Measurements from ENCODE around the gene LY6G5C. TPM values are rescaled to one million over a fixed set of nuclear protein-coding genes. Genes with fewer than 3 reads are reported as not detected.

LY6G5C gene
- total RNA-seq, 3 donors from 2014 or later = 0.33 to 1.9 (median 0.64) TPM

- no peak overlapping the region for H3K27ac ChIP-seq
- no peaks in the 10 kb centered on the region for H3K4me1 ChIP-seq
- H3K36me3 ChIP-seq = peaks cover 34% of the 10 kb centered on the region
- H3K4me3 ChIP-seq = no peak overlapping the region
- intact Hi-C loops (cut with DNase I; ENCODE audit: low total_unique reads) = no loop called here
- no peaks in the 10 kb centered on the region for H3K27me3 ChIP-seq
- no peaks in the 10 kb centered on the region for H3K9me3 ChIP-seq
- no peak for TF ChIP-seq POLR2A (IDR thresholded peaks at IDR 0.05)
- TF ChIP-seq POLR2AphosphoS5 (IDR thresholded peaks at IDR 0.05) = no peak
- no peak for TF ChIP-seq CTCF (IDR thresholded peaks at IDR 0.05)
- no peak for DNase-seq (ENCODE audit: low spot score in 2 of 2)
Measured at GRCh38 chr6:31639449-31639861, 41.4 kb downstream of the LY6G5C start.

DNA sequence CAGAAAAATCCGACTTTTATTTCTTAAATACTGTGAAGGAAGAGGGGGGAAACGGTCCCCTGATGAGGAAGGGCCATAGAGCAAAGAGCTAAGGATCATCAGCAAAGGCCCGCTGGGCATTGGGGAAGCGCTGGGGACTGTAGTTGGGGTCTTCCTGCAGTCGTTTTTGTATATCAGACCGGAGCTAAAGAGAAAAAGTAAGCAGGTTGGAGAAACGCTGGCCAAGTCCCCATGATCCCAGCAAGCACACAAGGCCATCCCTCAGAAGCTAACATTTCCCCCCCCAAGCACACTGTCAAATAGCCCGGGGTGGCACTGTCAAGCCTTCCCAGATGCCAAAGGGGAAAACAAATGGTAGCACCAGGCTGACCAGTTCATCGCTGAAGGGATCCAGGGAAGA lies 41.8 kb downstream of the LY6G5C start:
- Histone ChIP-seq H3K9me3 (no peaks in the 10 kb centered on the region), H3K36me3 (peaks cover 30% of the 10 kb centered on the region), H3K27me3 (no peaks in the 10 kb centered on the region), H3K27ac (no peak overlapping the region), H3K4me3 (no peak overlapping the region), H3K4me1 (no peaks in the 10 kb centered on the region)
- intact Hi-C loops (cut with DNase I; ENCODE audit: low total_unique reads) = no loop called here
- TF ChIP-seq CTCF (IDR thresholded peaks at IDR 0.05) = no peak
- no peak for TF ChIP-seq POLR2A (IDR thresholded peaks at IDR 0.05)
- TF ChIP-seq POLR2AphosphoS5 (IDR thresholded peaks at IDR 0.05) = no peak
- no peak for DNase-seq (ENCODE audit: low spot score in 2 of 2)

DNA sequence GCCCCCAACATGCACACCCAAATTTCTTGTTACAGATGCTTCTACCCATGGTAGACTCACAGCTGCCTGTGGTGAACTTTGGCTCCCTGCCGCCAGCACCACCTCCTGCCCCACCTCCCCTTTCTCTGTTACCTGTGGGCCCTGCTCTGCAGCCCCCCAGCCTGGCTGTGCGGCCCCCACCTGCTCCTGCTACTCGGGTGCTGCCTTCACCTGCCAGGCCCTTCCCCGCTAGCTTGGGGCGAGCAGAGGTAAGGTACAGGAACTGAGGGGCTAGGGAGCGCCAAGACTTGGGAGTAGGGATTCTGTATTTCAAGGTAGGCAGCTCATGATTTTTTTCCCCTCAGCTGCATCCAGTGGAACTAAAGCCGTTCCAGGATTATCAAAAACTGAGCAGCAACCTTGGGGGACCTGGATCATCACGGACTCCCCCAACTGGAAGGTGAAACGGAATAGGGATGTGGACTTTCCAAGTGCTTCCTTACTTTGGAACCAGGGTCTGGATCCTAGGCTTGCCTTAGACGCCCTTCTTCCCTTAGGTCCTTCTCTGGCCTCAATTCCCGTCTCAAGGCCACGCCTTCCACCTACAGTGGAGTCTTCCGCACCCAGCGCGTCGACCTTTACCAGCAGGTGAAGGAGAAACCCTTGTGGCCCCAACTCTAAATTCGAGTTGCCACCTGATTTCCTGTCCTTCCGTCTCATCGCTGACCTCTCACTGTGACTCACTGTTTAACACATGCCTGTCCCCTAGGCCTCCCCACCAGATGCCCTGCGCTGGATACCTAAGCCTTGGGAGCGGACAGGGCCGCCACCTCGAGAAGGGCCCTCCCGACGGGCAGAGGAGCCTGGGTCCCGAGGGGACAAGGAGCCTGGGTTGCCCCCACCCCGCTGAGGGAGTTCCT lies 43.9 kb downstream of the LY6G5C start:
- Histone ChIP-seq H3K27ac (no peak overlapping the region), H3K4me1 (no peaks in the 10 kb centered on the region), H3K36me3 (peaks cover 28% of the 10 kb centered on the region), H3K4me3 (no peak overlapping the region), H3K9me3 (no peaks in the 10 kb centered on the region), H3K27me3 (no peaks in the 10 kb centered on the region)
- TF ChIP-seq POLR2AphosphoS5 (IDR thresholded peaks at IDR 0.05) = no peak
- no peak for TF ChIP-seq CTCF (IDR thresholded peaks at IDR 0.05)
- no peak for TF ChIP-seq POLR2A (IDR thresholded peaks at IDR 0.05)
- DNase-seq (ENCODE audit: low spot score in 2 of 2) = no peak
- intact Hi-C loops (cut with DNase I; ENCODE audit: low total_unique reads) = no loop called here

DNA sequence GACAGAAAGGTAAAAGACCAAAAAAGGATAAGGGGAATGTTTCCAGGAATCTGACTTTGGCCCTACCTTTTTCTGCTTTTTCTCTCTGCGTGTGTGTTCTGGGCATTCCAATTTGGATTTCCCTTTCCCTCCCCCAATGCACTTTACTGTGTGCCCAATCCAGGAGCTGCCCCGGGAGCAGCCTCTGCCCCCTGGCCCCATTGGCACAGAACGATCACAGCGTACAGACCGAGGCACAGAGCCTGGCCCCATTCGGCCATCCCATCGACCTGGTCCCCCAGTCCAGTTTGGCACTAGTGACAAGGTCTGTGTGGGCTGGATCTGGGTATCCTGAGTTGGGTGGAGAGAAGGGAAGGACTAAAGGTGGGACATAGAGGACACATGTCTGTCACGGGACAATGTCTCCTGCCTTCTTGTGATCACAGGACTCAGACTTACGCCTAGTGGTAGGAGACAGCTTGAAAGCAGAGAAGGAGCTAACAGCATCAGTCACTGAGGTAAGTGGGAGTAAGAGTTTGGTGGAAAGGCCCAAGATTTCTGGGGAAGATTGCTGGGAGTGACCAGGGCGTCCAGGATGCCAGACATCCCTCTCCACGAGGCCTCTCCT lies 45.8 kb downstream of the LY6G5C start:
- Histone ChIP-seq H3K9me3 (no peaks in the 10 kb centered on the region), H3K27ac (no peak overlapping the region), H3K4me3 (no peak overlapping the region), H3K4me1 (no peaks in the 10 kb centered on the region), H3K27me3 (no peaks in the 10 kb centered on the region), H3K36me3 (peaks cover 17% of the 10 kb centered on the region)
- intact Hi-C loops (cut with DNase I; ENCODE audit: low total_unique reads) = no loop called here
- no peak for DNase-seq (ENCODE audit: low spot score in 2 of 2)
- TF ChIP-seq POLR2A (IDR thresholded peaks at IDR 0.05) (no peak), CTCF (IDR thresholded peaks at IDR 0.05) (no peak), POLR2AphosphoS5 (IDR thresholded peaks at IDR 0.05) (no peak)

- no peak overlapping the region for H3K4me3 ChIP-seq
- H3K27me3 ChIP-seq = no peaks in the 10 kb centered on the region
- H3K9me3 ChIP-seq = no peaks in the 10 kb centered on the region
- intact Hi-C loops (cut with DNase I; ENCODE audit: low total_unique reads) = no loop called here
- TF ChIP-seq POLR2A (IDR thresholded peaks at IDR 0.05) (no peak), POLR2AphosphoS5 (IDR thresholded peaks at IDR 0.05) (no peak), CTCF (IDR thresholded peaks at IDR 0.05) (no peak)
- no peaks in the 10 kb centered on the region for H3K4me1 ChIP-seq
- DNase-seq (ENCODE audit: low spot score in 2 of 2) = no peak
- no peak overlapping the region for H3K27ac ChIP-seq
- H3K36me3 ChIP-seq = peaks cover 13% of the 10 kb centered on the region
Measured at GRCh38 chr6:31634131-31634530, 46.7 kb downstream of the LY6G5C start.
